Testis (tissue), 2 donors: Measurements from ENCODE around the gene XRCC4.
"Not testable (repeated sequence)": the region's sequence is repeated elsewhere in the genome, so short reads cannot be mapped to it uniquely, and the experiment has no call there.

Experiments used
- POLR2A ChIP-seq: fragments of 450-650 bp; IDR thresholded peaks from one replicate; pipeline ENCODE4 v1.6.1; 2017; ENCODE audit warnings: antibody characterized with exemption, mild to moderate bottlenecking, moderate library complexity
- TF ChIP-seq, protein P1 (sequence below), 3 experiments: fragments of 450-650 bp in 2 of 3; fragments of 200-600 bp in 1 of 3; sonication (generic) in 1 of 3; IDR thresholded peaks; one replicate each; pipeline ENCODE4 v1.5.1; 2016 to 2019; ENCODE audit warnings: antibody characterized with exemption in 3 of 3, mild to moderate bottlenecking in 2 of 3, moderate library complexity in 1 of 3

DNA sequence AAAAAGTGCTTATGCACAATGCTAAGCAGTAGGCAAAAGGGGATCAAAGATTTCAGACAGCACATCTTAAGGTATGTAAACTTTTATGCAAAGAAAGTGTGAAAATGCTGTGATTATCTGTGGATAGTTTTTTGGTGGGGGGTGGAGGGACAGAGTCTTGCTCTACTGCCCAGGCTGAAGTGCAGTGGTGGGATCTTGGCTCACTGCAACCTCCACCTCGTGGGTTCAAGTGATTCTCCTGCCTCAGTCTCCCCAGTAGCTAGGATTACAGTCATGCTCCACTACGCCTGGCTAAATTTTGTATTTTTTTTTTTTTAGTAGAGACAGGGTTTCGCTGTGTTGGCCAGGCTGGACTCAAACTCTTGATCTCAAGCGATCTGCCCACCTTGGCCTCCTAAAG, 10.0 kb upstream of the XRCC4 start:
- TF ChIP-seq, protein P1, sequence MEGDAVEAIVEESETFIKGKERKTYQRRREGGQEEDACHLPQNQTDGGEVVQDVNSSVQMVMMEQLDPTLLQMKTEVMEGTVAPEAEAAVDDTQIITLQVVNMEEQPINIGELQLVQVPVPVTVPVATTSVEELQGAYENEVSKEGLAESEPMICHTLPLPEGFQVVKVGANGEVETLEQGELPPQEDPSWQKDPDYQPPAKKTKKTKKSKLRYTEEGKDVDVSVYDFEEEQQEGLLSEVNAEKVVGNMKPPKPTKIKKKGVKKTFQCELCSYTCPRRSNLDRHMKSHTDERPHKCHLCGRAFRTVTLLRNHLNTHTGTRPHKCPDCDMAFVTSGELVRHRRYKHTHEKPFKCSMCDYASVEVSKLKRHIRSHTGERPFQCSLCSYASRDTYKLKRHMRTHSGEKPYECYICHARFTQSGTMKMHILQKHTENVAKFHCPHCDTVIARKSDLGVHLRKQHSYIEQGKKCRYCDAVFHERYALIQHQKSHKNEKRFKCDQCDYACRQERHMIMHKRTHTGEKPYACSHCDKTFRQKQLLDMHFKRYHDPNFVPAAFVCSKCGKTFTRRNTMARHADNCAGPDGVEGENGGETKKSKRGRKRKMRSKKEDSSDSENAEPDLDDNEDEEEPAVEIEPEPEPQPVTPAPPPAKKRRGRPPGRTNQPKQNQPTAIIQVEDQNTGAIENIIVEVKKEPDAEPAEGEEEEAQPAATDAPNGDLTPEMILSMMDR (IDR thresholded peaks at IDR 0.05) = not testable (repeated sequence)
- TF ChIP-seq POLR2A = not testable (repeated sequence)
